Hepatocyte (in vitro differentiated cells): ENCODE measurements around the gene ATP8B3. TPM values are rescaled to one million over a fixed set of nuclear protein-coding genes. Genes with fewer than 3 reads are reported as not detected.

Source experiments
- DNase-seq: peaks from one replicate; pipeline ENCODE4 v3.0.0-alpha.2; 2016; ENCODE audit warnings: low spot score
- H2AFZ ChIP-seq: fragments of 200-600 bp; sonication (generic); 2 replicates; pipeline ENCODE4 v1.6.0; 2016; ENCODE audit warnings: antibody characterized with exemption, mild to moderate bottlenecking
- H3K27ac ChIP-seq: fragments of 200-600 bp; sonication (generic); 2 replicates; pipeline ENCODE4 v1.5.1; 2016; ENCODE audit warnings: mild to moderate bottlenecking
- H3K27me3 ChIP-seq: fragments of 200-600 bp; sonication (generic); 2 replicates; pipeline ENCODE4 v1.6.1; 2016
- H3K36me3 ChIP-seq: fragments of 200-600 bp; sonication (generic); replicated peaks from 2 replicates; pipeline ENCODE4 v1.5.1; 2016; ENCODE audit warnings: low read depth; ENCODE audit not compliant: insufficient read depth
- H3K4me1 ChIP-seq: fragments of 200-600 bp; sonication (generic); 2 replicates; pipeline ENCODE4 v1.5.1; 2016; ENCODE audit warnings: mild to moderate bottlenecking, moderate library complexity; ENCODE audit not compliant: insufficient read depth
- H3K4me2 ChIP-seq: fragments of 200-600 bp; sonication (generic); 2 replicates; pipeline ENCODE4 v1.6.0; 2016
- H3K4me3 ChIP-seq: fragments of 200-600 bp; sonication (generic); 2 replicates; pipeline ENCODE4 v1.5.1; 2016; ENCODE audit warnings: mild to moderate bottlenecking
- H3K79me2 ChIP-seq: fragments of 200-600 bp; sonication (generic); 2 replicates; pipeline ENCODE4 v1.6.0; 2017; ENCODE audit warnings: mild to moderate bottlenecking
- H3K9me2 ChIP-seq: fragments of 200-600 bp; sonication (generic); replicated peaks from 2 replicates; pipeline ENCODE4 v1.6.0; 2017; ENCODE audit warnings: mild to moderate bottlenecking; ENCODE audit not compliant: insufficient read depth
- H3K9me3 ChIP-seq: fragments of 200-600 bp; sonication (generic); 2 replicates; pipeline ENCODE4 v1.5.1; 2016; ENCODE audit warnings: low read depth, mild to moderate bottlenecking
- H4K20me1 ChIP-seq: fragments of 200-600 bp; sonication (generic); 2 replicates; pipeline ENCODE4 v1.6.0; 2016; ENCODE audit warnings: mild to moderate bottlenecking; ENCODE audit not compliant: insufficient read depth, poor library complexity, severe bottlenecking
- EZH2 ChIP-seq: fragments of 200-600 bp; sonication (generic); IDR thresholded peaks from 2 replicates; pipeline ENCODE4 v1.6.1; 2016; ENCODE audit warnings: antibody characterized with exemption, mild to moderate bottlenecking, borderline replicate concordance
- EZH2phosphoT487 ChIP-seq: fragments of 200-600 bp; sonication (generic); IDR thresholded peaks from one replicate; pipeline ENCODE4 v1.6.1; 2018; ENCODE audit warnings: antibody characterized with exemption, mild to moderate bottlenecking, low read depth, moderate library complexity; ENCODE audit not compliant: unreplicated experiment, severe bottlenecking
- WGBS: methylation state at CpG from one replicate; pipeline ENCODE4 v1.1.6; 2016; ENCODE audit warnings: low lambda C conversion rate; ENCODE audit errors: missing lambda C conversion rate; 5-methylcytosine and 5-hydroxymethylcytosine counted together
- polyA plus RNA-seq: library from polyadenylated mRNA; unstranded; fragments of >200 nt; fragmentation: Nextera tagmentation; extraction: Ambion mirVana; gene quantifications from 2 replicates; pipeline ENCODE4 v1.2.1, GENCODE V29; 2016
- total RNA-seq: library from RNA; depleted of rRNA; stranded (reverse); fragments of >200 nt; gene quantifications from 2 replicates; pipeline ENCODE4 v1.2.3, GENCODE V29; 2014
- TF ChIP-seq, protein P1 (sequence below): fragments of 200-600 bp; sonication (generic); IDR thresholded peaks from 2 replicates; pipeline ENCODE4 v1.5.1; 2016; ENCODE audit warnings: antibody characterized with exemption, mild to moderate bottlenecking; ENCODE audit not compliant: poor library complexity

ATP8B3 gene
- total and polyA plus RNA-seq, 2 experiments from 2014 or later: 1.7 to 2.4 TPM

GRCh38 chr19:1818549-1819195 is 6.6 kb upstream of the ATP8B3 start:
- no peaks in the 10 kb centered on the region for H3K9me2 ChIP-seq
- H2AFZ ChIP-seq: no peak overlapping the region
- no peaks in the 10 kb centered on the region for H3K27me3 ChIP-seq
- no peak overlapping the region for H3K27ac ChIP-seq
- no peaks in the 10 kb centered on the region for H3K36me3 ChIP-seq
- H3K4me2 ChIP-seq: no peak overlapping the region
- H3K4me3 ChIP-seq: no peak overlapping the region
- no peaks in the 10 kb centered on the region for H3K9me3 ChIP-seq
- TF ChIP-seq EZH2: no peak
- TF ChIP-seq, protein P1, sequence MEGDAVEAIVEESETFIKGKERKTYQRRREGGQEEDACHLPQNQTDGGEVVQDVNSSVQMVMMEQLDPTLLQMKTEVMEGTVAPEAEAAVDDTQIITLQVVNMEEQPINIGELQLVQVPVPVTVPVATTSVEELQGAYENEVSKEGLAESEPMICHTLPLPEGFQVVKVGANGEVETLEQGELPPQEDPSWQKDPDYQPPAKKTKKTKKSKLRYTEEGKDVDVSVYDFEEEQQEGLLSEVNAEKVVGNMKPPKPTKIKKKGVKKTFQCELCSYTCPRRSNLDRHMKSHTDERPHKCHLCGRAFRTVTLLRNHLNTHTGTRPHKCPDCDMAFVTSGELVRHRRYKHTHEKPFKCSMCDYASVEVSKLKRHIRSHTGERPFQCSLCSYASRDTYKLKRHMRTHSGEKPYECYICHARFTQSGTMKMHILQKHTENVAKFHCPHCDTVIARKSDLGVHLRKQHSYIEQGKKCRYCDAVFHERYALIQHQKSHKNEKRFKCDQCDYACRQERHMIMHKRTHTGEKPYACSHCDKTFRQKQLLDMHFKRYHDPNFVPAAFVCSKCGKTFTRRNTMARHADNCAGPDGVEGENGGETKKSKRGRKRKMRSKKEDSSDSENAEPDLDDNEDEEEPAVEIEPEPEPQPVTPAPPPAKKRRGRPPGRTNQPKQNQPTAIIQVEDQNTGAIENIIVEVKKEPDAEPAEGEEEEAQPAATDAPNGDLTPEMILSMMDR: no peak
- no peak for TF ChIP-seq EZH2phosphoT487
- no peaks in the 10 kb centered on the region for H3K79me2 ChIP-seq
- no peaks in the 10 kb centered on the region for H4K20me1 ChIP-seq
- no peaks in the 10 kb centered on the region for H3K4me1 ChIP-seq
- WGBS: 94% methylated on average over 26 of the region's 33 CpGs
- no peak for DNase-seq

DNA sequence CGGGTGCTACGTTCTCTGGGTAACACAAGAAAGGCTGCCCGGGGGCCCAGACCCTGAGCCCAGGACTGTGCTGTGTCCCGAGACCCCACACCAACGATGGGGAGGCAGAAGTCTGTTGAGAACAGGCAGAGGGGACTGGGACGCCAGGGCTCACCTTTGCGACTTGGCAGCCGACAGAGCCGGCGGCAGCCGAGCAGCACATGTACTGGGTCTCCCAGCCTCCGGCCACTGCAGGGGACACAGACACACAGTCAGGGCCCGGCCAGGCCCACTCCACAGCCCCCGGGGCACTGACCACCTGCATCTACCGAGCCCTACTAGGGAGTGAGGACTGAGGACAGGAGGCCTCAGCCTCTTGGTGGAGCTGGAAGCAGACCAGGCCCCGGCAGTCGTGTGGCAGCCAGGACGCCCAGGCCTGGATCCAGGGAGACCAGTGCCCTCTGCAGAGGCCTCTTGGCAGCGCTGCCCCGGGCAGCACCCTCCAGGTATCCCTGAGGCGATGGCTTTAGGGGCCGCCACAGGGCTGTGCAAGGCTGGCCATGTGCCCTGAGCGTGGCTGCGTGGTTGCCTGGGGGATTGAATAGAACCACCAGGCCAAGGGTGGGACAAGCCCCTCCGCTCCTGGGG is 5.6 kb upstream of the ATP8B3 start:
- no peaks in the 10 kb centered on the region for H3K27me3 ChIP-seq
- no peak overlapping the region for H2AFZ ChIP-seq
- no peak for DNase-seq
- no peaks in the 10 kb centered on the region for H4K20me1 ChIP-seq
- peaks cover 5% of the 10 kb centered on the region for H3K4me1 ChIP-seq
- no peaks in the 10 kb centered on the region for H3K36me3 ChIP-seq
- TF ChIP-seq EZH2phosphoT487 (no peak), EZH2 (no peak)
- TF ChIP-seq, protein P1: no peak
- no peak overlapping the region for H3K27ac ChIP-seq
- no peaks in the 10 kb centered on the region for H3K79me2 ChIP-seq
- H3K4me3 ChIP-seq: no peak overlapping the region
- H3K4me2 ChIP-seq: no peak overlapping the region
- H3K9me2 ChIP-seq: no peaks in the 10 kb centered on the region
- 97% methylated on average over 25 of the region's 25 CpGs for WGBS
- no peaks in the 10 kb centered on the region for H3K9me3 ChIP-seq

- 95% methylated on average over 26 of the region's 36 CpGs for WGBS
- no peak for TF ChIP-seq EZH2phosphoT487
- TF ChIP-seq, protein P1: no peak
- no peak for TF ChIP-seq EZH2
- no peaks in the 10 kb centered on the region for H3K36me3 ChIP-seq
Observed at GRCh38 chr19:1816530-1817298, 4.6 kb upstream of the ATP8B3 start.

More at GRCh38 chr19:1816530-1817298, 4.6 kb upstream of the ATP8B3 start:
- no peak for DNase-seq
- Histone ChIP-seq H2AFZ (no peak overlapping the region), H3K4me2 (no peak overlapping the region), H3K79me2 (no peaks in the 10 kb centered on the region), H3K4me3 (no peak overlapping the region), H3K9me3 (no peaks in the 10 kb centered on the region), H4K20me1 (no peaks in the 10 kb centered on the region), H3K9me2 (no peaks in the 10 kb centered on the region), H3K27me3 (no peaks in the 10 kb centered on the region), H3K27ac (no peak overlapping the region), H3K4me1 (peaks cover 5% of the 10 kb centered on the region)
